Heart left ventricle (tissue), 13 donors: ENCODE results near the gene AQP2.

ENCODE experiments used
- CTCF ChIP-seq, 12 donors: fragments of 200-600 bp; sonication (generic) in 4 of 12; IDR thresholded peaks; one replicate each; pipeline versions ENCODE4 v1.5.0 to v1.8.0; 2018 to 2022; ENCODE audit warnings: antibody characterized with exemption in 12 of 12, mild to moderate bottlenecking in 5 of 12
- POLR2A ChIP-seq, 2 donors: fragments of 450-650 bp; IDR thresholded peaks; one replicate each; pipeline ENCODE4 v1.6.1; 2017; ENCODE audit warnings: antibody characterized with exemption in 2 of 2, mild to moderate bottlenecking in 2 of 2, moderate library complexity in 2 of 2
- donor health status: ischemic (EF 13 %, LVEDD 7.1; RV severe dilation, severe dysfunction).
- donor health status: DM: no; HTN: yes; CAD: no.
- donor health status: DM: no; HTN: no; CAD: no.
- donor health status: ischemic (EF 25% LVEDD 6.9; RV normal size, moderate dysfunction).
- donor health status: ischemic (EF 25% LVEDD 5.7; RV mildly dilated, moderate dysfunction).
- donor health status: ischemic (EF 35%, LVEDD 5.7; RV mildly dilated, moderate dysfunction).
- donor health status: nonischemic (EF 11% LVEDD 7.7; RV severe dilation, severe dysfunction).
- donor health status: DM: yes; HTN: yes; CAD: no.
- donor health status: PGD.
- donor health status: ischemic (EF 29% LVEDD 5.4; RV normal size, mild dysfunction).
- donor health status: nonischemic (EF 23%, LVEDD 6.1; RV moderate dilation, normal function).

- TF ChIP-seq CTCF (IDR thresholded peaks at IDR 0.05) (no peak), POLR2A (IDR thresholded peaks at IDR 0.05) (no peak)
Measured at GRCh38 chr12:49921299-49921698, 29.2 kb upstream of the AQP2 start.
